SIG-M5 (cell line): Measurements from ENCODE around the gene EFCAB10.

Source experiments
- DNase-seq: peaks from one replicate; lab custom pipeline; 2025; lab: John Stamatoyannopoulos, UW

Gene EFCAB10

GRCh38 chr7:105581066-105581811 lies at the start of gene EFCAB10:
Gene EFCAB10, minus strand, starts transcription at chr7:105581493. Its CDS starts 30 bp downstream, at chr7:105581463.
- no peak for DNase-seq

- no peak for DNase-seq
These were observed 44.7 kb upstream of the EFCAB10 start for GRCh38 chr7:105625986-105626385.

- no peak for DNase-seq
These were observed 42.6 kb upstream of the EFCAB10 start for GRCh38 chr7:105623906-105624305.

DNA sequence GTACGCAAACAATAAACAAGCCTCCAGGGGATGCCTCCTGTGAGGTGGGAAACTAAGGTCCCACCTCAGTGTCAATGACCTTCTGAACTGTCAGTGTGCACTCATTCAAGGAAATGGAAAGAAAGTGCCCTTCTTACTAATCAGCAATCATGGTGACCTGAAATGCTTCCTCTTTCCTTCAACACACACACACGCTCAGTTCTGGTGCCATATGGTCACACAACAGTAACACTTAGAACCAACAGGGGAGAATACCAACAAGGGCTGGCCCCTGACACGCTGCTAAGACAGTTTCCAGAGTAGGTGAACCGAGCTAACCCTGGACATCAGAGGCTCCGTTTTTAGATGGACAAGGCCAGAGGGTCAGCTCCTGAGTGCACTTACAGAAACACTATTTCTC lies 42.1 kb upstream of the EFCAB10 start:
- DNase-seq, result no peak

- DNase-seq, result no peak
These were observed 40.9 kb upstream of the EFCAB10 start for GRCh38 chr7:105622106-105622731.

DNA sequence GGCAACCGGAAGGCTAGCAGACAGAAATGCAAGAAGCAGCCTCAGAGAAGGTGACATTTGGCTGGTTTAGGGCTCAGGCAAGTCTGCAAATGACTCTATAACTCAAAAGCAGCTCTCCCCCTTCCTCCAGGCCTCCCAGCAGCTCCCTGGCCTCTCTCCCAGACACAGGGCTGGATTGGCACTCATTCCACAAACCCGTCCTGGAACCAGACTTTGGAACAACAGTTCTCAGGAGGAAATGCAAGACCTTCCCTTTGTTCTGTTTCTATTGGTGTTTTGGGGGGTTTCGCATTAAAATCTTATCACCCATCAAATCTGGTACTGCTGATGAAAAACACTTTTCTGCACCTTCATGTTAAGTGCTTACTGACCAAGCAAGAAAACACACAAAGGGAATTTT lies 40.3 kb upstream of the EFCAB10 start:
- no peak for DNase-seq

- no peak for DNase-seq
These were observed 39.9 kb upstream of the EFCAB10 start for GRCh38 chr7:105621176-105621575.

GRCh38 chr7:105619590-105619989 lies 38.3 kb upstream of the EFCAB10 start:
- DNase-seq, result no peak

DNA sequence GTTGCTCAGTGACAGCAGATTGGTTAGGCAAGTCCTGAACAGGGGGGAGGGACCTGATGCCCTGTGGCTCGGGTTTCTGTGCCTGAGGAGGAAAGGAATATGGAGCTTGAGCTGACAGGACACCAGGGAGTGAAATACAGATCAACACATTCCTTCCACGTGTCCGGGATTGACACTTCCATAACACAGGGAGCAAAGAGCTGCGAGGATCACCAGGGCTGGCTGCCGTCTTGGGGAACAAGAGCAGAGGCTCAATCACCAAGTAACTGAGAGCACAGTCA lies 36.7 kb upstream of the EFCAB10 start:
- DNase-seq, result no peak

- DNase-seq, result no peak
These were observed 36.2 kb upstream of the EFCAB10 start for GRCh38 chr7:105617280-105618015.

DNA sequence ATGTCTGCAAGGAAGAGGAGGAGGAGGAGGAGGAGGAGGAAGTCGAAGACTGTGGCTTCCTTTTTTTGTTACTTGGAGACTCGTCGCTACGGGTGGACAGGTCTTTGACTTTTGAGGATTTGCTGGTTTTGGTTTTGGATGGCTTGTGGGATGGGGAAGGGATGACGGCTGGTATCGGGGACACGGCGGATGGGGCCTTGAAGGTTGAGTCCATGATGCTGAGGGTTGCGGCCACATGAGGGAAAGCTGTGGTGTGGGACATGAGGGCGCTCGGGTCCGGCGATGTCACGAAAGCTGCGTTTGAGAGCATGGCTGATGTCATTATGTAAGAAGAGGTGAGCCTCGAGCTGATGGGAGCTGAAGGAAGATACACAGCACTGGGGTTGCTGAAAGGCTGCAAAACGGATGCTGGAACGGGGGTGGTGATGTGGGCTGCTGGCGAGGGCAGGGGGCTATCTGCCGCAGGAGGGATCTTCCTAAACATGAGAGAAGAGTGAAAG lies 33.1 kb upstream of the EFCAB10 start:
- DNase-seq, result no peak

GRCh38 chr7:105613611-105614330 lies 32.5 kb upstream of the EFCAB10 start:
- no peak for DNase-seq

DNA sequence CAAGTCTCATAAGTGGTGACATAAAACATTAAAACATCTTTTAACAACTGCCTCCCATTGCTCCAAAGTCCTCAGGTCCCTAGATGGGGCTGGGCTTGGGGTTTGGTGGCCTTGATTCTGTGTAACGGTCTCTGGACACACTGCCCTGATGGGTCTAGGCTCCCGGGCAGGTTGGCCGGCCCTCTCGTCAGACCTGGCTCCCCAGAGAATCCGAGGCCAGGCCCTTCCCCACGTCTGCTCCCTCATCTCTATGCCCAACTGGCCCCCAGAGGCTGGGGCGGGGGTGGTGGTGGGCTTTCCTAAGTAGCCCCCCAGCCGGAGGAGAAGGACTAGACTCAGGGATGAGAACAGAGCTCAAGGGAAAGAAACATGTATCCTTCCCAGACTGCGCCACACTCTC lies 31.5 kb upstream of the EFCAB10 start:
- no peak for DNase-seq

DNA sequence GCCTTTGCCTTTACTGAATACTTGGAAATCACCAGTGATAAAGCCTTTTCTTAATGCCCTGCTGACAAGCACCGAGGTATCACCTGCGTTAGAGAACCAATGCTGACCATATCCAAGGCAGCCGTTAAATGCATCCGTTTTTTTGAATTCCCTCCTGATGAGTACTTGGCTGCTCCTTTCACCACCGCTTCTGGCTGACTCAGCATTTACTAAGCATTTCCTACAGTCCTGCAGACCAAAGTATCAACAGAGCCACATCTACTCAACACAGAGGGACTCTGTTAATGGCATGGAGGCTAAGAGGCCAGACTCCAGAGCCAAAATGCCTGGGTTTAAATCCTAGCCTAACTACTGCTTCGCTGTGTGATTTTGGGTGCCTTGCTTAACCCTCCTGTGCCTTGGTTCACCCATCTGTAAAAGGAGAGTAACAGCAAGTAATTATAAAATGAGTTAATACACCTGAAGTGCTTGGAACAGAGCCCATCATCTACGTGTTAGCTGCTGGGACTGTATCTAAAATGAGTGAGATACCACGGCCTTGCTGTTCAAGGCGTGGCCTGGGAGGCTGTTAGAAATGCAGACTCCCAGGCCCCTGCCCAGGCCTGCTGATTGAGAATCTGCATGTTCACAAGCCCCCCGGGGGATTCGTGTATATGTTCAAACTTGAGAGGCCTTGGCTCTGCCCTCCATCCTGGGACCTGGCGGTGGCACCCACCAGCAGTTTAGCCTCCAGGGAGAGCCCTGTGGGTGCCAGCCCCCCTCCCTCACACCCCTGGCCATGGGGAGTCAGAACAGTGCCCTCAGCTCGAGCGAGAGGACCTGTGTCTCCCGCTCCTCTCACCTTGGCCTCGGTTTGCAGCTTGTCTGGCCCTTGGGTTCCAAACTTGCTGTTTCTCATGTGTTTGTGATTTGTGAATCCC lies 30.8 kb upstream of the EFCAB10 start:
- no peak for DNase-seq

DNA sequence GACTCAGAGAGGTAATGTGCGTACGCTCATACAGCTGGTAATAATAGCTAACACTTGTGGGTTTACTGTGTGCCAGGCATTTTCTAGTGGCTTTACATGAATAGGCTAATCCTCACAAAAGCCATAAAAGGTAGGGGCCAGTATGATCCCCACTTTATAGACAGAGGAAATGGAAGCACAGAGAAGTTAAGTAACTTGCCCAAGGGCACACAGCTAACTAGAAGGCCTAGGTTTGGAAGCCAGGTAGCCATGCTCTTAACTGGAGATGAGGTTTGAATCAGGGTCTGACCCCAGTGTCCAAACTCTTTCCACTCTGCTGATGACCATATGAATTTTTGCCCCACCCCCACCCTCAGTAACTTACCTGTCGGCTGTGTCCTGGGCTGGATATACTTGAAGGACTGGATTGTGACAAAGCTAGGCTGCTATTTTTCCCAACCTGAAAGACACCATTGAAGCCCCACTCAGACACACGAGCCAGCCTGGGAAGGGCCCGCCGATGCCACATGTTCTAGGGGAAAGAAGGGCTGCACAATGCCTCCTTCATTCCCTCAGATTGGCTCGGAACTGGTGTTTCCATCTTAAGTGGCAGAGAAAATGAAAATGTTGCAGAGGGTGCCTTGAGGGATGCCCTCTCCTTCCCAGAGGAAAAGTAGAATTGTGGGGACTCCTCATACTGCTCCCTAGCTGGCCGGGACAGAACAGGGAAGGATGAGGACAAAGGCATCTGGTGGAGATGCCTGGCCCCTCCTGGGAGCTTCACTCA lies 29.1 kb upstream of the EFCAB10 start:
- no peak for DNase-seq

DNA sequence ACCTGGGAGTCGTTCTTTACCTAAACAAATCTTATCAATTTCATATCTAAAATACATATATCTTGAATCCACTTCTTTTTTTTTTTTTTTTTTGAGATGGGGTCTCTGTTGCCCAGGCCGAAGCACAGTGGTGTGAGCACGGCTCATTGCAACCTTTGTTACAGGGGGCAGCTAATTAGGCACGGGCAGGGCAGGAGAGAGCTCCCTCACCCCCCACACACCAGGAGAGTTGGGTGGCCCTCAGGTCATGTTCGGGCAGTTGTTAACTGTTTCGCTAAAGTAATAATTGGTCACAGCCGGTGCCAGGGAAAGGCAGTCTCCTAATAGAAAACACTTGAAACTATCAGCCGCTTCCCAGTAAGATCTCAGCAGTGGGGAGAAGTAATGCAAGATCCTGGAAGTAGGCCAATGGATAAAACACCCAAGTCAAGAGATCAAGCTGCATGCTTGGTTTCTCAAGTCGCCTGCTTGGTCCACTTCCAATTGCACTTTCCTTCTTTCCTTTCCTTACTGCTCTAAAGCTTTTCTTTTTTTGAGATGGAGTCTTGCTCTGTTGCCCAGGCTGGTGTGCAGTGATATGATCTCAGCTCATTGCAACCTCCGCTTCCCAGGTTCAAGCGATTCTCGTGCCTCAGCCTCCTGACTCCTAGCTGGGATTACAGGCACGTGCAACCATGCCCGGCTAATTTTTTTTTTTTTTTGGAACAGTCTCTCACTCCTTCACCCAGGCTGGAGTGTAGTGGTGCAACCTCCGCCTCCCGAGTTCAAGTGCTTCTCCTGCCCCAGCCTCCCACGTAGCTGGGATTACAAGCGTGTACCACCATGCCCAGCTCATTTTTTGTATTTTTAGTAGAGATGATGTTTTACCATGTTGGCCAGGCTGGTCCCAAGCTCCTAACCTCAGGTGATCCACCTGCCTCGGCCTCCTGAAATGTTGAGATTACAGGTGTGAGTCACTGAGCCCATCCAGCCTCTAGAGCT lies 21.3 kb upstream of the EFCAB10 start:
- no peak for DNase-seq

GRCh38 chr7:105600720-105601550 lies 19.6 kb upstream of the EFCAB10 start:
- no peak for DNase-seq

DNA sequence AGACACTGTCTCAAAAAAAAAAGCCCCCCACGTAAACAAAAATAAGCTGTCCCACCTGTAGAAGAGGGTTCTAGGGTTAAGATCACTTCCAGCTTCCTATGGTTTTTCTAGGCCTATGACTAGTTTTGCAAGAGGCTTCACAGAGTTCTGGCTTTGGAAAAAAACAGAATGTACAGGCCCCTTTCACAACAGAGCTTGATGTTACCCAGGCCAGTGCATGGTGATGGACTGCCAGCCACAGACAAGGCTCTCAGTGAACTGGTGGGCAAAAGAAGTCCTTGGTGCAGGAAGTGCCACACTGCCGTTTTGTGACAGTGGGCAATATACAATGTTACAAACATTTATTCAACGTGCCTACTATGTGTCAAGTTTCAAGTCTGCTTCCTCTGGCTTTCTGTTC lies 18.3 kb upstream of the EFCAB10 start:
- no peak for DNase-seq
